Mesenchymal stem cell (in vitro differentiated cells and primary cell): ENCODE measurements around the gene IMMP2L.

Experiments used
- DNase-seq: peaks from one replicate; pipeline ENCODE4 v3.0.0-alpha.2; 2013
- H2AFZ ChIP-seq: one replicate; pipeline ENCODE4 v1.6.1; 2013; ENCODE audit warnings: low read depth, mild to moderate bottlenecking, control low read depth, inconsistent platforms, low read length, moderate library complexity
- H2AK5ac ChIP-seq: 2 replicates; pipeline ENCODE4 v1.6.1; 2013; ENCODE audit warnings: low read length, moderate library complexity, mild to moderate bottlenecking, inconsistent platforms; ENCODE audit not compliant: severe bottlenecking
- H2BK120ac ChIP-seq: one replicate; pipeline ENCODE4 v1.6.1; 2013; ENCODE audit warnings: low read depth, mild to moderate bottlenecking, inconsistent platforms, low read length, moderate library complexity
- H2BK12ac ChIP-seq, 2 experiments: one replicate each; pipeline ENCODE4 v1.6.1; 2013; ENCODE audit warnings: inconsistent platforms in 2 of 2, low read length in 2 of 2, mild to moderate bottlenecking in 2 of 2, moderate library complexity in 2 of 2, control low read depth in 1 of 2
- H2BK15ac ChIP-seq: one replicate; pipeline ENCODE4 v1.6.1; 2013; ENCODE audit warnings: mild to moderate bottlenecking, low read depth, inconsistent platforms; ENCODE audit not compliant: poor library complexity, severe bottlenecking
- H2BK5ac ChIP-seq: 2 replicates; pipeline ENCODE4 v1.6.1; 2013; ENCODE audit warnings: low read depth, mild to moderate bottlenecking, low read length, control low read depth, inconsistent platforms; ENCODE audit not compliant: poor library complexity, severe bottlenecking
- H3K14ac ChIP-seq, 2 experiments: one replicate each; pipeline ENCODE4 v1.6.1; 2013; ENCODE audit warnings: inconsistent platforms in 2 of 2, low read length in 2 of 2, control low read depth in 1 of 2, mild to moderate bottlenecking in 1 of 2, moderate library complexity in 1 of 2
- H3K18ac ChIP-seq, 2 experiments: one replicate each; pipeline ENCODE4 v1.6.1; 2013; ENCODE audit warnings: inconsistent platforms in 2 of 2, low read length in 2 of 2, control low read depth in 1 of 2, low read depth in 1 of 2, mild to moderate bottlenecking in 1 of 2
- H3K23ac ChIP-seq, 2 experiments: one replicate each; pipeline ENCODE4 v1.6.1; 2013; ENCODE audit warnings: inconsistent platforms in 2 of 2, low read length in 2 of 2, mild to moderate bottlenecking in 2 of 2, moderate library complexity in 2 of 2, control low read depth in 1 of 2
- H3K27ac ChIP-seq: 2 replicates; pipeline ENCODE4 v1.5.1; 2013; ENCODE audit warnings: mild to moderate bottlenecking, moderate library complexity, low read length, control low read depth, inconsistent platforms; ENCODE audit not compliant: poor library complexity, severe bottlenecking
- H3K27me3 ChIP-seq, 2 experiments: 2 replicates each; pipeline versions ENCODE4 v1.6.1 to v1.7.0; 2013; ENCODE audit warnings: low read length in 2 of 2, mild to moderate bottlenecking in 2 of 2, moderate library complexity in 2 of 2, control low read depth in 1 of 2, inconsistent platforms in 1 of 2; ENCODE audit not compliant: control insufficient read depth in 1 of 2, insufficient read depth in 1 of 2
- H3K36me3 ChIP-seq, 2 experiments: 2 replicates each; pipeline versions ENCODE4 v1.6.1 to v1.7.0; 2013; ENCODE audit warnings: low read length in 2 of 2, control low read depth in 1 of 2, inconsistent platforms in 1 of 2, low read depth in 1 of 2, mild to moderate bottlenecking in 1 of 2; ENCODE audit not compliant: insufficient read depth in 2 of 2, control insufficient read depth in 1 of 2
- H3K4ac ChIP-seq, 2 experiments: one replicate each; pipeline ENCODE4 v1.6.1; 2013; ENCODE audit warnings: inconsistent platforms in 2 of 2, low read length in 2 of 2, mild to moderate bottlenecking in 2 of 2, moderate library complexity in 2 of 2, control low read depth in 1 of 2, low read depth in 1 of 2
- H3K4me1 ChIP-seq: 2 replicates; pipeline ENCODE4 v1.6.1; 2013; ENCODE audit warnings: low read depth, low read length, control low read depth; ENCODE audit not compliant: control insufficient read depth, insufficient read depth
- H3K4me2 ChIP-seq: 2 replicates; pipeline ENCODE4 v1.6.1; 2013; ENCODE audit warnings: low read length, mild to moderate bottlenecking, inconsistent platforms; ENCODE audit not compliant: poor library complexity, severe bottlenecking
- H3K4me3 ChIP-seq, 2 experiments: 2 replicates each; pipeline versions ENCODE4 v1.5.1 to v1.7.0; 2013; ENCODE audit warnings: low read length in 2 of 2, mild to moderate bottlenecking in 2 of 2, control low read depth in 1 of 2, low read depth in 1 of 2; ENCODE audit not compliant: insufficient read depth in 1 of 2
- H3K79me1 ChIP-seq: replicated peaks from 2 replicates; pipeline ENCODE4 v1.6.1; 2013; ENCODE audit warnings: mild to moderate bottlenecking, control low read depth, low read length, inconsistent platforms; ENCODE audit not compliant: poor library complexity, severe bottlenecking
- H3K9ac ChIP-seq: 2 replicates; pipeline ENCODE4 v1.7.0; 2013; ENCODE audit warnings: mild to moderate bottlenecking, low read length, moderate library complexity
- H3K9me3 ChIP-seq: 2 replicates; pipeline ENCODE4 v1.7.0; 2013; ENCODE audit warnings: mild to moderate bottlenecking, low read length; ENCODE audit not compliant: control insufficient read depth
- H4K8ac ChIP-seq: one replicate; pipeline ENCODE4 v1.6.1; 2013; ENCODE audit warnings: inconsistent platforms, mild to moderate bottlenecking, low read length, moderate library complexity
- H4K91ac ChIP-seq: one replicate; pipeline ENCODE4 v1.6.1; 2013; ENCODE audit warnings: mild to moderate bottlenecking, low read length, inconsistent platforms
- WGBS: methylation state at CpG from one replicate; pipeline ENCODE4 v1.1.7; 2013; ENCODE audit warnings: mixed read lengths; 5-methylcytosine and 5-hydroxymethylcytosine counted together

Gene IMMP2L

DNA sequence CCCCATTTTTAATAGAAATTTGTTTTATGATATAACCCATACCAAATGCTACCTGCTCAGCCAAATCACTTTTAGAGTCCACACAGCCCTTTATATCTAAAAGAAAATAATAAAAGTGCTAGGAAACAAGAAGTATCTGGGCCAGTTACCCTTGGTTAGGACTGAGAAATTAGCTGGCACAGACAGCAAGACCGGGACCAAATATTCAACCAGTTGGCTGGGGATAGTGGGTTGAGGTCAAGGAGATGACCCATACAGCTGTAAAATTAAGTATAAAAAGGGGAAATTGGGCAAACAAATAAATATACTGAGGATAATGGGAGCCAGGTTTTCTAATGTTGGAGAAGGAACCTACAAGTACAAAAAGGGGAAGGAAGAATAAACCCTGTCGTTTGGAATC lies 174.3 kb downstream of the IMMP2L start:
- Histone ChIP-seq H2BK120ac (no peak overlapping the region), H2BK5ac (no peak overlapping the region), H3K23ac (no peak overlapping the region), H3K9me3 (no peaks in the 10 kb centered on the region), H3K9ac (no peak overlapping the region), H2AFZ (no peak overlapping the region), H3K36me3 (no peaks in the 10 kb centered on the region), H4K91ac (no peak overlapping the region), H3K79me1 (no peaks in the 10 kb centered on the region), H2AK5ac (no peak overlapping the region), H3K18ac (no peak overlapping the region), H3K4ac (no peak overlapping the region), H2BK15ac (no peak overlapping the region), H3K27me3 (no peaks in the 10 kb centered on the region), H3K4me1 (no peaks in the 10 kb centered on the region), H3K4me2 (no peak overlapping the region), H3K14ac (no peak overlapping the region), H3K4me3 (no peak overlapping the region), H4K8ac (no peak overlapping the region), H2BK12ac (no peak overlapping the region), H3K27ac (no peak overlapping the region)
- 94% methylated on average over 2 of the region's 2 CpGs for WGBS
- DNase-seq, result no peak

- no peak overlapping the region for H3K14ac ChIP-seq
- no peak overlapping the region for H3K4me3 ChIP-seq
- H3K4ac ChIP-seq, result no peak overlapping the region
- no peaks in the 10 kb centered on the region for H3K9me3 ChIP-seq
- H3K36me3 ChIP-seq, result no peaks in the 10 kb centered on the region
- H2BK15ac ChIP-seq, result no peak overlapping the region
- DNase-seq, result peak; percentile 29
- H3K18ac ChIP-seq, result no peak overlapping the region
- H4K91ac ChIP-seq, result no peak overlapping the region
- H2AK5ac ChIP-seq, result no peak overlapping the region
- WGBS, result 100% methylated on average over 2 of the region's 3 CpGs
- H2BK120ac ChIP-seq, result no peak overlapping the region
- H3K4me2 ChIP-seq, result no peak overlapping the region
- H3K4me1 ChIP-seq, result no peaks in the 10 kb centered on the region
- H3K23ac ChIP-seq, result no peak overlapping the region
- no peak overlapping the region for H2BK12ac ChIP-seq
- H2AFZ ChIP-seq, result no peak overlapping the region
- H2BK5ac ChIP-seq, result no peak overlapping the region
- H3K27me3 ChIP-seq, result no peaks in the 10 kb centered on the region
- no peak overlapping the region for H4K8ac ChIP-seq
- H3K9ac ChIP-seq, result peak overlapping the region; percentile 44
- H3K79me1 ChIP-seq, result no peaks in the 10 kb centered on the region
- no peak overlapping the region for H3K27ac ChIP-seq
These were observed 178.0 kb downstream of the IMMP2L start for GRCh38 chr7:111384065-111384891.

- H2BK12ac ChIP-seq, result no peak overlapping the region
- H3K4me1 ChIP-seq, result no peaks in the 10 kb centered on the region
- no peak overlapping the region for H3K14ac ChIP-seq
- H4K8ac ChIP-seq, result no peak overlapping the region
- H3K9ac ChIP-seq, result no peak overlapping the region
- H3K36me3 ChIP-seq, result no peaks in the 10 kb centered on the region
- no peak overlapping the region for H2BK120ac ChIP-seq
- H3K4me2 ChIP-seq, result no peak overlapping the region
- no peaks in the 10 kb centered on the region for H3K9me3 ChIP-seq
- H2BK5ac ChIP-seq, result no peak overlapping the region
- WGBS, result 100% methylated on average over 3 of the region's 3 CpGs
- DNase-seq, result no peak
- H3K18ac ChIP-seq, result no peak overlapping the region
- H3K27ac ChIP-seq, result no peak overlapping the region
- H3K27me3 ChIP-seq, result no peaks in the 10 kb centered on the region
- no peak overlapping the region for H3K4ac ChIP-seq
- H2BK15ac ChIP-seq, result no peak overlapping the region
- H3K23ac ChIP-seq, result no peak overlapping the region
- H4K91ac ChIP-seq, result no peak overlapping the region
- no peak overlapping the region for H3K4me3 ChIP-seq
- no peaks in the 10 kb centered on the region for H3K79me1 ChIP-seq
- H2AFZ ChIP-seq, result no peak overlapping the region
- H2AK5ac ChIP-seq, result no peak overlapping the region
These were observed 179.2 kb downstream of the IMMP2L start for GRCh38 chr7:111383133-111383532.

- Histone ChIP-seq H2BK15ac (no peak overlapping the region), H3K14ac (no peak overlapping the region), H3K27ac (no peak overlapping the region), H4K91ac (no peak overlapping the region), H3K18ac (no peak overlapping the region), H3K36me3 (no peaks in the 10 kb centered on the region), H3K9me3 (no peaks in the 10 kb centered on the region), H2AK5ac (no peak overlapping the region), H3K4me3 (no peak overlapping the region), H2BK5ac (no peak overlapping the region), H3K79me1 (no peaks in the 10 kb centered on the region), H4K8ac (no peak overlapping the region), H2BK12ac (no peak overlapping the region), H2AFZ (no peak overlapping the region), H3K4ac (no peak overlapping the region), H3K4me1 (no peaks in the 10 kb centered on the region), H3K23ac (no peak overlapping the region), H3K9ac (no peak overlapping the region), H2BK120ac (no peak overlapping the region), H3K4me2 (no peak overlapping the region), H3K27me3 (no peaks in the 10 kb centered on the region)
- no peak for DNase-seq
- 100% methylated on average over 2 of the region's 2 CpGs for WGBS
These were observed 180.7 kb downstream of the IMMP2L start for GRCh38 chr7:111381590-111381989.
